Duodenal mucosa (tissue), 2 donors: ENCODE measurements around the gene SLC2A8.

Experiments used
- H3K27ac ChIP-seq: one replicate; pipeline ENCODE4 v1.7.0; 2013; ENCODE audit warnings: low read depth, low read length
- H3K27me3 ChIP-seq, 2 donors: one replicate each; pipeline ENCODE4 v1.7.0; 2013; ENCODE audit warnings: low read length in 2 of 2, control low read depth in 1 of 2; ENCODE audit not compliant: insufficient read depth in 2 of 2, control insufficient read depth in 1 of 2
- H3K36me3 ChIP-seq, 2 donors: one replicate each; pipeline ENCODE4 v1.7.0; 2013; ENCODE audit warnings: low read length in 2 of 2, control low read depth in 1 of 2; ENCODE audit not compliant: insufficient read depth in 2 of 2, control insufficient read depth in 1 of 2
- H3K4me1 ChIP-seq, 2 donors: one replicate each; pipeline ENCODE4 v1.7.0; 2013; ENCODE audit warnings: low read length in 2 of 2, control low read depth in 1 of 2; ENCODE audit not compliant: insufficient read depth in 2 of 2, control insufficient read depth in 1 of 2
- H3K4me3 ChIP-seq, 2 donors: one replicate each; pipeline ENCODE4 v1.7.0; 2013; ENCODE audit warnings: low read length in 2 of 2, low read depth in 1 of 2
- H3K9ac ChIP-seq, 2 donors: one replicate each; pipeline ENCODE4 v1.7.0; 2013; ENCODE audit warnings: low read length in 2 of 2, low read depth in 1 of 2
- H3K9me3 ChIP-seq, 2 donors: one replicate each; pipeline ENCODE4 v1.7.0; 2013; ENCODE audit warnings: low read length in 2 of 2, control low read depth in 1 of 2; ENCODE audit not compliant: control insufficient read depth in 1 of 2

SLC2A8 gene, protein sequence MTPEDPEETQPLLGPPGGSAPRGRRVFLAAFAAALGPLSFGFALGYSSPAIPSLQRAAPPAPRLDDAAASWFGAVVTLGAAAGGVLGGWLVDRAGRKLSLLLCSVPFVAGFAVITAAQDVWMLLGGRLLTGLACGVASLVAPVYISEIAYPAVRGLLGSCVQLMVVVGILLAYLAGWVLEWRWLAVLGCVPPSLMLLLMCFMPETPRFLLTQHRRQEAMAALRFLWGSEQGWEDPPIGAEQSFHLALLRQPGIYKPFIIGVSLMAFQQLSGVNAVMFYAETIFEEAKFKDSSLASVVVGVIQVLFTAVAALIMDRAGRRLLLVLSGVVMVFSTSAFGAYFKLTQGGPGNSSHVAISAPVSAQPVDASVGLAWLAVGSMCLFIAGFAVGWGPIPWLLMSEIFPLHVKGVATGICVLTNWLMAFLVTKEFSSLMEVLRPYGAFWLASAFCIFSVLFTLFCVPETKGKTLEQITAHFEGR

GRCh38 chr9:127396808-127397645 lies at the start of gene SLC2A8:
TSS of gene SLC2A8 (plus strand) at chr9:127397169. CDS start at chr9:127397231, 62 bp downstream.
- peak within 1 kb of the TSS; percentile 69 to 76 for H3K4me3 ChIP-seq
- peak within 1 kb of the TSS; percentile 76 for H3K27ac ChIP-seq
- peaks cover 0 to 11% of the 10 kb centered on the region in 2 donors for H3K36me3 ChIP-seq
- no peaks in the 10 kb centered on the region for H3K9me3 ChIP-seq
- peaks cover 16 to 18% of the 10 kb centered on the region in 2 donors for H3K4me1 ChIP-seq
- H3K9ac ChIP-seq, result peak within 1 kb of the TSS; percentile 56 to 66
- no peaks in the 10 kb centered on the region for H3K27me3 ChIP-seq

GRCh38 chr9:127347831-127348776 lies 48.9 kb upstream of the SLC2A8 start:
- H3K9me3 ChIP-seq, result no peaks in the 10 kb centered on the region
- no peaks in the 10 kb centered on the region for H3K36me3 ChIP-seq
- no peaks in the 10 kb centered on the region for H3K4me1 ChIP-seq
- no peak overlapping the region for H3K9ac ChIP-seq
- H3K27ac ChIP-seq, result no peak overlapping the region
- no peaks in the 10 kb centered on the region for H3K27me3 ChIP-seq
- no peak overlapping the region for H3K4me3 ChIP-seq

- H3K27ac ChIP-seq, result no peak overlapping the region
- H3K9ac ChIP-seq, result no peak overlapping the region
- H3K4me1 ChIP-seq, result no peaks in the 10 kb centered on the region
- H3K4me3 ChIP-seq, result no peak overlapping the region
- H3K27me3 ChIP-seq, result no peaks in the 10 kb centered on the region
- no peaks in the 10 kb centered on the region for H3K9me3 ChIP-seq
- no peaks in the 10 kb centered on the region for H3K36me3 ChIP-seq
These were observed 47.4 kb upstream of the SLC2A8 start for GRCh38 chr9:127349483-127350113.

DNA sequence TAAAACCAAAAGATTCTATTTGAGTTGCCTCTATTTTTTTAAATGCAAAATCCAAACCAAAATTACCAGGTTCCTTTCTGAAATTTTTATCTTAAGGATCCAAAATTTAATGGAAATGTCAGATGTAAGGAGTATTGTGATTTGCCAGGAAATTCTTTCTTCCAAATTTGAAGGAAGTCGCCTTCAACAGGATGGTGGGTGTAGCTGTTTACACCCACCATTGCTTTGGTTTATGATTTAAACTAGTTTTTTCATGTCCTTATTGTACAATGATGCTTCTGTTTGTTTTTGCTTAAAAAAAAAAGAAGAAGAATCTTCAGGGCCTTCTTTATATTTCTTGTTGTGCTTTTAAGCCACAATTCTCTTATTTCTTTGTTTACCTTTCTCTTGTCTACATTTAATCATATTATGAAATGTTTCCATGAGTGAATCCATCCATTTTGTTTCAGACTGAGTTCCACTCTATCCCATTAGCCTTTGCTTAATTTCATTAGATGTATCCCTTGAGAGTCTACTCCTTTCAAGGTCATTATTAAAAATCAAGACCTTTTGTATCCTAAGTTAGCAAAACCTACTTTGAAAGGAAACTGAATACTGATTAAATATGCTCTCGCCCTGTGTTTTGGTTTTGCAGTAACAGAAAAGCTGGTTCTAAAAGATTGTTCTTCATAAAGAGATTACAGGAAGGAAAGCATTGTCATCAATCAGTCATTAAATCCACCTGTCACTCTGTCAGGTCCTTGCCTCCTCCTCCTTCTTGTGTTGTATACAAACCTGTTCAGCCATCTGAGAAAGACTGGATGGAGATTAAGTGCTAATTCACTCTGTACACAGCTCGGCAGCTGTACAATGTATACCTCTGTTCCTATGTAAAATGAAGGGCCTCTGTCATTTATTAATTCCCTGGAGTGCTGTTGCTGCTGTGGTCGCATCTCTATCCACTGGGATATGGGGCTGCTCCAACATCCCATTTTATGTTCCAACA lies 45.5 kb upstream of the SLC2A8 start:
- no peak overlapping the region for H3K9ac ChIP-seq
- H3K27me3 ChIP-seq, result no peaks in the 10 kb centered on the region
- H3K27ac ChIP-seq, result no peak overlapping the region
- no peaks in the 10 kb centered on the region for H3K9me3 ChIP-seq
- H3K36me3 ChIP-seq, result no peaks in the 10 kb centered on the region
- no peaks in the 10 kb centered on the region for H3K4me1 ChIP-seq
- H3K4me3 ChIP-seq, result no peak overlapping the region

DNA sequence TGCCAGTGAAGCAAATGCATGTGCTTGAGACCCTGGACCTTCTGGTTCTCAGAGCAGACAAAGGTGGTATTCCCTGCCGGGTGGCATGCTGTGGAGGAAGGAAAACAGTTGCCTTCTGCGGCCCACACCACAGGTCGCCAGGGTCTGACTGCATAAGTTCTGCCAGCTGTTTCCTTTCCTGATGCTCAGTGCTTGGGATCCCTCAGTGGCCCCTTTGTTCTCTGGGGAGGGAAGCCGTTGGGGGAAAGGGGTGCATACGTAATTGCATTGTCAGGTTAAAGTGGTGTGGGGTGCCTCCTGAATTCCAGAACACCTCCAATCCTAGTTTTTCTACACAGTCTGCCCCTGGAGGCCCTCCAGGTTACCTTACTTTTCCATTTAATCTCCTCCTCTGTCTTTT lies 43.1 kb upstream of the SLC2A8 start:
- no peak overlapping the region for H3K4me3 ChIP-seq
- H3K27ac ChIP-seq, result no peak overlapping the region
- no peaks in the 10 kb centered on the region for H3K36me3 ChIP-seq
- no peaks in the 10 kb centered on the region for H3K4me1 ChIP-seq
- H3K27me3 ChIP-seq, result no peaks in the 10 kb centered on the region
- no peaks in the 10 kb centered on the region for H3K9me3 ChIP-seq
- no peak overlapping the region for H3K9ac ChIP-seq

DNA sequence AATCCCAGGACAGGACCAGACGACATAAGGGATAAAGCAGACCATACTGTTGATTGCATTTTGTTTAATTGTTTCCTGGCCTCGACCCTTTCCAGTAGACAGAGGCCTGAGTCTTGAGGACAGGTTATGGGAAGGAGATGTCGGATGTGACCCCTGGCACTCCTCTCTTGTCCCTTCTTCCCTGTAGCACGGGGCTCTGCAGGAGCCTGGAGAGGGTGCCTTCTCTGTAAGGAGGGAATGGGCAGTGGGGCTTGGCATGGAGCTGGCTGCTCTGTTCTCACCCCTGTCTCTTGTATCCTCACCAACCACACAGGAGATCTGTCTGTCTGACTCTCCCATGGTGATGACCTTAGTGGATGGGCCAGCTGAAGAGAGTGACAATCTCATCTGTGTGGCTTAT lies 40.1 kb upstream of the SLC2A8 start:
- no peaks in the 10 kb centered on the region for H3K36me3 ChIP-seq
- H3K9me3 ChIP-seq, result no peaks in the 10 kb centered on the region
- peaks cover 11 to 14% of the 10 kb centered on the region in 2 donors for H3K4me1 ChIP-seq
- H3K4me3 ChIP-seq, result no peak overlapping the region
- no peak overlapping the region for H3K27ac ChIP-seq
- H3K9ac ChIP-seq, result no peak overlapping the region
- no peaks in the 10 kb centered on the region for H3K27me3 ChIP-seq

DNA sequence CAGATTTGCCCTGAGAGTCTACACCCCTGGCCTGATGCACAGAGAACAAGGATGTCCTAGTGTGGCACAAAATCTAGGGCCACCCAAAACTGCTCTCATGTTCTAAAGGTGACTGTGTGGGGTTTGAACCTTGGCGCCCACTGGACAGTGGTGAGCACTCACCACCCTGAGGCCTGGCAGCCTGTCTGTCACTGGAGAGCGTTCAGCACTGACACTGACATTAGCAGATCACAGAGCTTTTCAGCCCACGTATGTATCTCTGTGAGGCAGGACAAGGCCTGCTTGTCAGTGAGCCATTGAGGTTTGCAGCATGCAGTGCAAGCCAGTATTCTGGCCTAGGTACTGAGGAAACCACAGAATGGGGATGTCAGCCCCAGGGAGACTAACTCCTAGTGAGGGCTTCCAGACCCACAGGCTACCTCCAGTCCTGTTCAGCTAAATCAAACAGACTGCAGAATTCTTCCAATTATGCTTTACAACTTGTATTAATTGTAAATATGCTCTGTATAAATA lies 38.9 kb upstream of the SLC2A8 start:
- Histone ChIP-seq H3K27ac (no peak overlapping the region), H3K27me3 (no peaks in the 10 kb centered on the region), H3K4me1 (peaks cover 11 to 15% of the 10 kb centered on the region in 2 donors), H3K36me3 (no peaks in the 10 kb centered on the region), H3K9me3 (no peaks in the 10 kb centered on the region), H3K4me3 (no peak overlapping the region), H3K9ac (no peak overlapping the region)

DNA sequence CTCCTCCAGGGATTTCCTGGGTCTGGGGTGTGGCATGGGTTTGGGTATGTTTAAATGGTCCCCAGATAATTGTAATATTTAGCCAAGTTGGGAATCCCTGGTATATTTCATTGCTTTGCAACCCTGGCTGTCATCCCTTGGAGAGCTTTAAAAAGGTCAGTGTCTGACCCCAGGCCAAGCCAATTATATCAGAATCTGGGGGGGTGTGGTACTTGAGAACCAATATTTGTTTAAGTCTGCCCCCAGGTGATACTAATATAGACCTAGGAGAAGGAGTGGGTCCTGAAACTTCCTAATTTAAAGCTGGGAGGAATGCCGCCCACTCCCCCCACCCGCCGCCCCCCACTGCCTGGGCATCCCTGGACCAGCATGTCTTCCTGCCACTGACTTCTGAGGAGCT lies 38.2 kb upstream of the SLC2A8 start:
- H3K4me3 ChIP-seq, result no peak overlapping the region
- no peaks in the 10 kb centered on the region for H3K27me3 ChIP-seq
- H3K36me3 ChIP-seq, result no peaks in the 10 kb centered on the region
- H3K4me1 ChIP-seq, result peaks cover 11 to 15% of the 10 kb centered on the region in 2 donors
- no peak overlapping the region for H3K27ac ChIP-seq
- H3K9me3 ChIP-seq, result no peaks in the 10 kb centered on the region
- H3K9ac ChIP-seq, result no peak overlapping the region
